Measurements from ENCODE around the gene CHRNA1. TPM values are rescaled to one million over a fixed set of nuclear protein-coding genes. Genes with fewer than 3 reads are reported as not detected.

CHRNA1 gene
- total RNA-seq, 1 experiment from 2014 or later, result not detected

GRCh38 chr2:174765576-174765975, 1.3 kb upstream of the CHRNA1 start (continued):
- no peak for TF ChIP-seq SIN3A (IDR thresholded peaks at IDR 0.05; ENCODE audit: low read depth)

DNA sequence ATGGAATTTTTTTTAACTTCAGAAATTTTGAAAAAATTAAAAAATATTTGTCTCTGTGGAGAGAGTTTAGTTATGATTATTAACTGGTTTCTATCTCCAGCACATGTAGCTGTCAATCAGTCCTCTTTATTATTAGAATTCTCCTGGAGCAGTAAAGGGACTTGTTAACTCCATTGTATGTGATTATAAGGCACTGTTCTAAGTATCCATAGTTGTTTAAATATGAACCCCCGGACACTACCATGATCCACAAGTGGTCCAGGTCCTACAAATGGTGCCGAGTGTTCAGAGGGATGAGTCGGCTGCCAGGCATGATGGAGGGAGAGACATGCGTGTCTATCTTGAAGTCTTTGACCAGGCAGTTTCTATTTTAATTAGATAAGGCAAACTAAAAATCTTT, 492 bp downstream of the CHRNA1 start:
- Histone ChIP-seq H3K9me3 (ENCODE audit: control insufficient read depth in 1 of 2, insufficient read depth in 1 of 2, low read depth in 1 of 2, low read length in 2 of 2) (no peaks in the 10 kb centered on the region), H3K4me2 (ENCODE audit: low read length) (no peak overlapping the region), H3K36me3 (ENCODE audit: control insufficient read depth in 1 of 2, insufficient read depth in 2 of 2, low read length in 2 of 2) (no peaks in the 10 kb centered on the region), H3K4me1 (ENCODE audit: control insufficient read depth in 1 of 2, insufficient read depth in 2 of 2, low read length in 2 of 2) (no peaks in the 10 kb centered on the region), H2AFZ (ENCODE audit: low read depth, low read length, poor library complexity, severe bottlenecking) (no peak overlapping the region), H3K4me3 (replicated peaks in 1 of 2; ENCODE audit: low read depth in 1 of 2, low read length in 2 of 2) (no peak overlapping the region), H3K9ac (ENCODE audit: low read length) (no peak overlapping the region), H3K27ac (ENCODE audit: low read depth, low read length) (no peak overlapping the region), H3K27me3 (ENCODE audit: insufficient read depth, low read length) (no peaks in the 10 kb centered on the region), H3K79me2 (ENCODE audit: insufficient read depth, low read length) (no peaks in the 10 kb centered on the region), H4K20me1 (ENCODE audit: insufficient read depth) (no peaks in the 10 kb centered on the region), H3K9me2 (ENCODE audit: insufficient read depth) (no peaks in the 10 kb centered on the region)
- DNase-seq (ENCODE audit: low read depth, low spot score) (no peak), ATAC-seq (no peak)
- intact Hi-C loops (cut with micrococcal nuclease), result no loop called here
- no TSS peak for BruUV-seq (replicated peaks)
- ChIA-PET CTCF (interaction anchor here (4.4 kb wide), 1 partner anchor 15 kb away, joined by 18 read pairs; no protein-coding TSS in a partner anchor), POLR2A (no interaction called here), RAD21 (ENCODE audit: low non-redundant PET in 1 of 2, low total read pairs in 2 of 2, uncharacterized antibody in 2 of 2, unreplicated experiment in 2 of 2) (no interaction called here)
- TF ChIP-seq EZH2phosphoT487 (IDR thresholded peaks at IDR 0.05; ENCODE audit: borderline replicate concordance) (no peak), ATF3 (IDR thresholded peaks at IDR 0.05) (no peak), CBX3 (IDR thresholded peaks at IDR 0.05; ENCODE audit: low read depth) (no peak), JUND (IDR thresholded peaks at IDR 0.05) (no peak)

GRCh38 chr2:174762464-174762863, 1.8 kb downstream of the CHRNA1 start:
- ChIA-PET POLR2A (no interaction called here), RAD21 (ENCODE audit: low non-redundant PET in 1 of 2, low total read pairs in 2 of 2, uncharacterized antibody in 2 of 2, unreplicated experiment in 2 of 2) (no interaction called here), CTCF (interaction anchor here (4.4 kb wide), 1 partner anchor 13 kb away, joined by 18 read pairs; no protein-coding TSS in a partner anchor)
- H3K36me3 ChIP-seq (ENCODE audit: control insufficient read depth in 1 of 2, insufficient read depth in 2 of 2, low read length in 2 of 2), result no peaks in the 10 kb centered on the region
- DNase-seq (ENCODE audit: low read depth, low spot score), result no peak
- H4K20me1 ChIP-seq (ENCODE audit: insufficient read depth), result no peaks in the 10 kb centered on the region
- H3K4me1 ChIP-seq (ENCODE audit: control insufficient read depth in 1 of 2, insufficient read depth in 2 of 2, low read length in 2 of 2), result no peaks in the 10 kb centered on the region
- intact Hi-C loops (cut with micrococcal nuclease), result no loop called here
- no peaks in the 10 kb centered on the region for H3K79me2 ChIP-seq (ENCODE audit: insufficient read depth, low read length)
- no peak overlapping the region for H3K4me2 ChIP-seq (ENCODE audit: low read length)
- no peak overlapping the region for H3K9ac ChIP-seq (ENCODE audit: low read length)
- no peak overlapping the region for H3K27ac ChIP-seq (ENCODE audit: low read depth, low read length)
- no peak for ATAC-seq
- H3K4me3 ChIP-seq (replicated peaks in 1 of 2; ENCODE audit: low read depth in 1 of 2, low read length in 2 of 2), result no peak overlapping the region
- H3K9me2 ChIP-seq (ENCODE audit: insufficient read depth), result no peaks in the 10 kb centered on the region
- BruUV-seq (replicated peaks), result no TSS peak
- H2AFZ ChIP-seq (ENCODE audit: low read depth, low read length, poor library complexity, severe bottlenecking), result no peak overlapping the region
- no peaks in the 10 kb centered on the region for H3K27me3 ChIP-seq (ENCODE audit: insufficient read depth, low read length)
- H3K9me3 ChIP-seq (ENCODE audit: control insufficient read depth in 1 of 2, insufficient read depth in 1 of 2, low read depth in 1 of 2, low read length in 2 of 2), result no peaks in the 10 kb centered on the region
- no peak for TF ChIP-seq SP1 (IDR thresholded peaks at IDR 0.05; ENCODE audit: low read depth)
- no peak for TF ChIP-seq ZBTB33 (IDR thresholded peaks at IDR 0.05; ENCODE audit: extremely low read depth, insufficient replicate concordance, low read length)
- no peak for TF ChIP-seq CBX3 (IDR thresholded peaks at IDR 0.05; ENCODE audit: low read depth)
- no peak for TF ChIP-seq SIN3A (IDR thresholded peaks at IDR 0.05; ENCODE audit: low read depth)
- no peak for TF ChIP-seq EZH2phosphoT487 (IDR thresholded peaks at IDR 0.05; ENCODE audit: borderline replicate concordance)
- no peak for TF ChIP-seq POLR2AphosphoS5 (IDR thresholded peaks at IDR 0.05; ENCODE audit: low read depth, low read length)
- TF ChIP-seq ATF3 (IDR thresholded peaks at IDR 0.05), result no peak
- no peak for TF ChIP-seq RAD21 (IDR thresholded peaks at IDR 0.05; ENCODE audit: low read depth)
- no peak for TF ChIP-seq SRF (IDR thresholded peaks at IDR 0.05; ENCODE audit: low read depth)
- TF ChIP-seq, protein P1, sequence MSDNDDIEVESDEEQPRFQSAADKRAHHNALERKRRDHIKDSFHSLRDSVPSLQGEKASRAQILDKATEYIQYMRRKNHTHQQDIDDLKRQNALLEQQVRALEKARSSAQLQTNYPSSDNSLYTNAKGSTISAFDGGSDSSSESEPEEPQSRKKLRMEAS (IDR thresholded peaks at IDR 0.05), result no peak
- TF ChIP-seq REST (IDR thresholded peaks at IDR 0.05; ENCODE audit: low read depth), result no peak
- TF ChIP-seq CEBPB (IDR thresholded peaks at IDR 0.05; ENCODE audit: low read depth), result no peak
